Pancreas (tissue), 8 donors: Measurements from ENCODE around the gene MTERF1. TPM values are rescaled to one million over a fixed set of nuclear protein-coding genes. Genes with fewer than 3 reads are reported as not detected.

Source experiments
- polyA plus RNA-seq, 2 donors: library from polyadenylated mRNA; stranded (reverse); fragments of 200-250 nt; gene quantifications; one replicate each; pipeline ENCODE4 v1.2.3, GENCODE V29; 2013
- total RNA-seq, 6 donors: library from RNA; stranded (reverse); fragmentation: NEBNext Ultra II Directional in 4 of 6; extraction: Animal tissue kit (Norgen Biotek cat#: 25700) in 4 of 6; gene quantifications; one replicate each; pipeline versions ENCODE4 v1.2.1 to v1.2.4, GENCODE V29; 2021 to 2023
- donor health status: healthy with polysubstance abuse.
- donor health status: DM: no; HTN: no; CAD: no; lungs with moderate emphysema.
- donor health status: DM: no; HTN: no; CAD: no.
- donor health status: Bipolar disorder and iron deficiency.
- donor health status: DM: yes; HTN: yes; CAD: no.
- donor health status: DM: no; HTN: no; CAD: no.
- donor health status: DM: no; HTN: no; CAD: no.
- donor health status: DM: yes; HTN: yes; CAD: no.

MTERF1 gene
- total and polyA plus RNA-seq, 8 donors, result 1.9 to 9.0 (median 4.9) TPM

Other genes with a start within 250 kb of the MTERF1 start
- gene AKAP9, start 60.2 kb upstream of the MTERF1 start, total RNA-seq, result 10 to 100 TPM; 35.0 to 60.4 (median 46.8) TPM
- 10 to 100 TPM; 17.8 to 26.8 TPM for gene AKAP9, start 60.2 kb upstream of the MTERF1 start, polyA plus RNA-seq